Stimulated activated naive CD8-positive, alpha-beta T cell treated with anti-CD3 and anti-CD28 coated beads, Interleukin-15, amount 100 ng/mL, for 72 hours (primary cell): ENCODE results near the gene OCIAD1.
A peak's percentile ranks its signal among the peaks of the same experiment; 100 is the strongest.
"Not testable (repeated sequence)": the region's sequence is repeated elsewhere in the genome, so short reads cannot be mapped to it uniquely, and the experiment has no call there.

Experiments used
- ATAC-seq: fragments of 150-1000 bp; cut with Tn5 transposase; 2 replicates; pipeline ENCODE4 v1.10.0; 2021; ENCODE audit warnings: mild to moderate bottlenecking, moderate library complexity
- DNase-seq, 2 donors: peaks; one replicate each; pipeline ENCODE4 v3.0.0; 2021 to 2022
- H3K27ac Mint-ChIP-seq, 2 donors: one replicate each; pipeline ENCODE4 v1.8.0; 2022; ENCODE audit warnings: mild to moderate bottlenecking in 2 of 2, mixed read lengths in 2 of 2, moderate library complexity in 2 of 2
- H3K27me3 Mint-ChIP-seq: one replicate; pipeline ENCODE4 v1.8.0; 2022; ENCODE audit warnings: mixed read lengths
- H3K4me1 Mint-ChIP-seq: one replicate; pipeline ENCODE4 v1.8.0; 2022; ENCODE audit warnings: mild to moderate bottlenecking, mixed read lengths
- H3K4me3 Mint-ChIP-seq, 2 donors: one replicate each; pipeline ENCODE4 v1.8.0; 2022; ENCODE audit warnings: mild to moderate bottlenecking in 2 of 2, mixed read lengths in 2 of 2, moderate library complexity in 1 of 2
- H3K9me3 Mint-ChIP-seq, 2 donors: one replicate each; pipeline ENCODE4 v1.8.0; 2022; ENCODE audit warnings: mixed read lengths in 2 of 2

The OCIAD1 gene

GRCh38 chr4:48830706-48831531 lies at the start of gene OCIAD1:
Gene OCIAD1, plus strand, starts transcription at chr4:48831088. Its CDS starts 1,537 bp downstream, at chr4:48832625.
- no peaks in the 10 kb centered on the region for H3K27me3 Mint-ChIP-seq
- H3K27ac Mint-ChIP-seq = peak within 1 kb of the TSS; percentile 100
- peaks cover 24% of the 10 kb centered on the region for H3K4me1 Mint-ChIP-seq
- H3K9me3 Mint-ChIP-seq = peaks cover 0 to 10% of the 10 kb centered on the region in 2 donors
- peak; percentile 92 to 96 for DNase-seq
- H3K4me3 Mint-ChIP-seq = peak within 1 kb of the TSS; percentile 97
- ATAC-seq = peak; percentile 99

GRCh38 chr4:48781968-48782367 lies 48.9 kb upstream of the OCIAD1 start:
- no peaks in the 10 kb centered on the region for H3K9me3 Mint-ChIP-seq
- DNase-seq (no peak), ATAC-seq (no peak)
- H3K4me1 Mint-ChIP-seq = peaks cover 32% of the 10 kb centered on the region
- no peak overlapping the region for H3K4me3 Mint-ChIP-seq
- no peak overlapping the region for H3K27ac Mint-ChIP-seq
- no peaks in the 10 kb centered on the region for H3K27me3 Mint-ChIP-seq

GRCh38 chr4:48785302-48785701 lies 45.6 kb upstream of the OCIAD1 start:
- H3K9me3 Mint-ChIP-seq = no peaks in the 10 kb centered on the region
- H3K27me3 Mint-ChIP-seq = no peaks in the 10 kb centered on the region
- H3K27ac Mint-ChIP-seq = no peak overlapping the region
- ATAC-seq = no peak
- no peak overlapping the region for H3K4me3 Mint-ChIP-seq
- no peak for DNase-seq
- peaks cover 16% of the 10 kb centered on the region for H3K4me1 Mint-ChIP-seq

- Mint-ChIP-seq H3K27ac (no peak overlapping the region), H3K4me3 (no peak overlapping the region), H3K9me3 (no peaks in the 10 kb centered on the region), H3K4me1 (peaks cover 8% of the 10 kb centered on the region), H3K27me3 (no peaks in the 10 kb centered on the region)
- ATAC-seq (no peak), DNase-seq (no peak)
Observed at GRCh38 chr4:48786549-48786948, 44.3 kb upstream of the OCIAD1 start.

GRCh38 chr4:48787056-48787455 lies 43.8 kb upstream of the OCIAD1 start:
- Mint-ChIP-seq H3K4me3 (no peak overlapping the region), H3K9me3 (no peaks in the 10 kb centered on the region), H3K27ac (no peak overlapping the region), H3K27me3 (no peaks in the 10 kb centered on the region), H3K4me1 (peaks cover 5% of the 10 kb centered on the region)
- DNase-seq (no peak), ATAC-seq (no peak)

- ATAC-seq = no peak
- DNase-seq = no peak
- Mint-ChIP-seq H3K27me3 (no peaks in the 10 kb centered on the region), H3K27ac (no peak overlapping the region), H3K9me3 (no peaks in the 10 kb centered on the region), H3K4me1 (peaks cover 16% of the 10 kb centered on the region), H3K4me3 (no peak overlapping the region)
Observed at GRCh38 chr4:48790561-48790960, 40.3 kb upstream of the OCIAD1 start.

- Mint-ChIP-seq H3K9me3 (no peaks in the 10 kb centered on the region), H3K4me1 (peaks cover 16% of the 10 kb centered on the region), H3K27ac (no peak overlapping the region), H3K27me3 (no peaks in the 10 kb centered on the region), H3K4me3 (no peak overlapping the region)
- ATAC-seq (no peak), DNase-seq (no peak)
Observed at GRCh38 chr4:48791313-48791712, 39.6 kb upstream of the OCIAD1 start.

- ATAC-seq (no peak), DNase-seq (no peak)
- no peaks in the 10 kb centered on the region for H3K9me3 Mint-ChIP-seq
- H3K4me1 Mint-ChIP-seq = peaks cover 16% of the 10 kb centered on the region
- no peak overlapping the region for H3K27ac Mint-ChIP-seq
- no peak overlapping the region for H3K4me3 Mint-ChIP-seq
- peaks cover 7% of the 10 kb centered on the region for H3K27me3 Mint-ChIP-seq
Observed at GRCh38 chr4:48792348-48793006, 38.4 kb upstream of the OCIAD1 start.

GRCh38 chr4:48795108-48795507 lies 35.8 kb upstream of the OCIAD1 start:
- Mint-ChIP-seq H3K4me3 (no peak overlapping the region), H3K27ac (no peak overlapping the region), H3K9me3 (no peaks in the 10 kb centered on the region), H3K27me3 (peaks cover 7% of the 10 kb centered on the region), H3K4me1 (peaks cover 16% of the 10 kb centered on the region)
- ATAC-seq (no peak), DNase-seq (no peak)

- Mint-ChIP-seq H3K4me1 (peaks cover 16% of the 10 kb centered on the region), H3K4me3 (no peak overlapping the region), H3K9me3 (no peaks in the 10 kb centered on the region), H3K27me3 (peaks cover 7% of the 10 kb centered on the region), H3K27ac (no peak overlapping the region)
- ATAC-seq = no peak
- no peak for DNase-seq
Observed at GRCh38 chr4:48796191-48796926, 34.5 kb upstream of the OCIAD1 start.

GRCh38 chr4:48796927-48797679 lies 33.8 kb upstream of the OCIAD1 start:
- DNase-seq = no peak
- H3K27ac Mint-ChIP-seq = no peak overlapping the region
- peaks cover 14% of the 10 kb centered on the region for H3K4me1 Mint-ChIP-seq
- H3K4me3 Mint-ChIP-seq = no peak overlapping the region
- peaks cover 7% of the 10 kb centered on the region for H3K27me3 Mint-ChIP-seq
- H3K9me3 Mint-ChIP-seq = no peaks in the 10 kb centered on the region
- ATAC-seq = no peak

- Mint-ChIP-seq H3K27ac (no peak overlapping the region), H3K27me3 (peaks cover 7% of the 10 kb centered on the region), H3K4me1 (peaks cover 4% of the 10 kb centered on the region), H3K9me3 (no peaks in the 10 kb centered on the region), H3K4me3 (no peak overlapping the region)
- ATAC-seq (no peak), DNase-seq (no peak)
Observed at GRCh38 chr4:48798117-48798516, 32.8 kb upstream of the OCIAD1 start.

- DNase-seq = no peak
Observed at GRCh38 chr4:48799157-48799556, 31.7 kb upstream of the OCIAD1 start.

GRCh38 chr4:48800155-48800554 lies 30.7 kb upstream of the OCIAD1 start:
- not testable (repeated sequence) for DNase-seq, H3K4me1 Mint-ChIP-seq, H3K27ac Mint-ChIP-seq, ATAC-seq, H3K27me3 Mint-ChIP-seq, H3K9me3 Mint-ChIP-seq, H3K4me3 Mint-ChIP-seq

More at GRCh38 chr4:48799157-48799556, 31.7 kb upstream of the OCIAD1 start:
- no peak for ATAC-seq
- H3K27me3 Mint-ChIP-seq = peaks cover 7% of the 10 kb centered on the region
- H3K27ac Mint-ChIP-seq = no peak overlapping the region
- no peaks in the 10 kb centered on the region for H3K9me3 Mint-ChIP-seq
- H3K4me3 Mint-ChIP-seq = no peak overlapping the region
- no peaks in the 10 kb centered on the region for H3K4me1 Mint-ChIP-seq

- Mint-ChIP-seq H3K27me3 (peaks cover 7% of the 10 kb centered on the region), H3K4me3 (no peak overlapping the region), H3K27ac (no peak overlapping the region), H3K9me3 (no peaks in the 10 kb centered on the region), H3K4me1 (no peaks in the 10 kb centered on the region)
- DNase-seq = no peak
- no peak for ATAC-seq
Observed at GRCh38 chr4:48801016-48801715, 29.7 kb upstream of the OCIAD1 start.
